ENCODE results near the gene DACH1. TPM values are rescaled to one million over a fixed set of nuclear protein-coding genes. Genes with fewer than 3 reads are reported as not detected.

Gene DACH1
- total RNA-seq, 1 experiment from 2014 or later = not detected

DNA sequence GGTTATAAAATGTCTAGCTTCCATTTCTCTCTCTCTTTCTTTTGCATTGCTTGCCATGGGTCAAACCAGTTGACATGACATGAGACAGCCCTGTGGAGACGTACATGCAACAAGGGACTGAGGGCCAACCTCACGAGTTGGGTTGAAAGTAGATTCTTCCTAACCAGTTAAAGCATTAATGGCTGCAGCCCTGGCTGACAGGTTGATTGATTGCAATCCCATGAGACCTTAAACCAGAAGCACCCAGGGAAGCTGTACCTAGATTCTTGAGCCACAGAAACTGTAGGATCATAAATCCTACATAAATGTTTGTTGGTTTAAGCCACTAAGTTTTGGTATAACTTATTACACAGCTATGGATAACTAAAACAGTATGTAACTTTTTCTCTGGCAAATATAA lies 373.8 kb downstream of the DACH1 start:
- ChIA-PET POLR2A (ENCODE audit: unreplicated experiment) (no interaction called here), CTCF (no interaction called here)
- H3K9me3 ChIP-seq (ENCODE audit: low read length) = no peaks in the 10 kb centered on the region
- H2AFZ ChIP-seq (ENCODE audit: low read length) = no peak overlapping the region
- H3K9ac ChIP-seq (ENCODE audit: low read length) = no peak overlapping the region
- ATAC-seq (no peak), DNase-seq (no peak)
- H3K4me1 ChIP-seq (ENCODE audit: insufficient read depth, low read length) = no peaks in the 10 kb centered on the region
- H4K20me1 ChIP-seq (ENCODE audit: low read length) = no peaks in the 10 kb centered on the region
- TF ChIP-seq EZH2phosphoT487 (IDR thresholded peaks at IDR 0.05; ENCODE audit: borderline replicate concordance, low read length) (no peak), EZH2 (IDR thresholded peaks at IDR 0.05; ENCODE audit: low read length, unreplicated experiment) (no peak)
- TF ChIP-seq, protein P1, sequence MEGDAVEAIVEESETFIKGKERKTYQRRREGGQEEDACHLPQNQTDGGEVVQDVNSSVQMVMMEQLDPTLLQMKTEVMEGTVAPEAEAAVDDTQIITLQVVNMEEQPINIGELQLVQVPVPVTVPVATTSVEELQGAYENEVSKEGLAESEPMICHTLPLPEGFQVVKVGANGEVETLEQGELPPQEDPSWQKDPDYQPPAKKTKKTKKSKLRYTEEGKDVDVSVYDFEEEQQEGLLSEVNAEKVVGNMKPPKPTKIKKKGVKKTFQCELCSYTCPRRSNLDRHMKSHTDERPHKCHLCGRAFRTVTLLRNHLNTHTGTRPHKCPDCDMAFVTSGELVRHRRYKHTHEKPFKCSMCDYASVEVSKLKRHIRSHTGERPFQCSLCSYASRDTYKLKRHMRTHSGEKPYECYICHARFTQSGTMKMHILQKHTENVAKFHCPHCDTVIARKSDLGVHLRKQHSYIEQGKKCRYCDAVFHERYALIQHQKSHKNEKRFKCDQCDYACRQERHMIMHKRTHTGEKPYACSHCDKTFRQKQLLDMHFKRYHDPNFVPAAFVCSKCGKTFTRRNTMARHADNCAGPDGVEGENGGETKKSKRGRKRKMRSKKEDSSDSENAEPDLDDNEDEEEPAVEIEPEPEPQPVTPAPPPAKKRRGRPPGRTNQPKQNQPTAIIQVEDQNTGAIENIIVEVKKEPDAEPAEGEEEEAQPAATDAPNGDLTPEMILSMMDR (conservative IDR thresholded peaks at IDR 0.05; ENCODE audit: low read depth, low read length) = no peak
- no peak overlapping the region for H3K27ac ChIP-seq (ENCODE audit: low read length)
- no peaks in the 10 kb centered on the region for H3F3A ChIP-seq (ENCODE audit: low read length, unreplicated experiment)
- no peaks in the 10 kb centered on the region for H3K36me3 ChIP-seq (ENCODE audit: low read depth, low read length)
- intact Hi-C loops (cut with micrococcal nuclease) = no loop called here
- H3K4me3 ChIP-seq (ENCODE audit: low read length) = no peak overlapping the region
- no peak overlapping the region for H3K4me2 ChIP-seq (ENCODE audit: low read length)
- H3K27me3 ChIP-seq (ENCODE audit: low read length) = no peaks in the 10 kb centered on the region
- BruUV-seq (replicated peaks) = no TSS peak
- no peaks in the 10 kb centered on the region for H3K9me2 ChIP-seq (replicated peaks; ENCODE audit: low read length)
- H3K79me2 ChIP-seq (ENCODE audit: low read length) = no peaks in the 10 kb centered on the region

DNA sequence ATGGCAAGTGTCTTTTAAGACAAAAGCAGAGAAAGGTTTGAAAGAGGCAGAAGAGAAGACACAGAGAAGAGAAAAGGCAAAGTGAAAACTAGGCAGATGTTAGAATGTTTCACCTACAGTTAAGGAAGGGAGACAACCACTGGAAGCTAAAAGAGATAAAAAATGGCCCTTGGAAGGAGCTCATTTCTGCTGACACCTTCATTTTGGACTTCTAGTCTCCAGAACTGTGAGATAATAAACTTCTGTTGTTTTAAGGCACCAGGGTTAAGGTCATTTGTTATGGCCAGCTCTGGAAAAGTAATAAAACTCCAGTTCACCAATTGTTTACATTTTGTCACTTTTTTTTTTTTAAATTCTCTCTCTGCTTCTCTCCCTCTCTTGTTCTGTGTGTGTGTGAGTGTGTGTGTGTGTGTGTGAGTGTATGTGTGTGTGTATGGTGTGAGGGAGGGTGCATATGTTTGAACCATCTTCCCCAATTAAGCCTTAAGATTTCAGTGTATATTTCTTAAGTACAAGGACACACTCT lies 374.6 kb downstream of the DACH1 start:
- no peak for ATAC-seq
- ChIA-PET POLR2A (ENCODE audit: unreplicated experiment) (no interaction called here), CTCF (no interaction called here)
- no peaks in the 10 kb centered on the region for H3K27me3 ChIP-seq (ENCODE audit: low read length)
- H3K9ac ChIP-seq (ENCODE audit: low read length) = no peak overlapping the region
- no peak overlapping the region for H2AFZ ChIP-seq (ENCODE audit: low read length)
- no peak overlapping the region for H3K4me3 ChIP-seq (ENCODE audit: low read length)
- intact Hi-C loops (cut with micrococcal nuclease) = no loop called here
- no TSS peak for BruUV-seq (replicated peaks)
- no peaks in the 10 kb centered on the region for H3K79me2 ChIP-seq (ENCODE audit: low read length)
- H3K27ac ChIP-seq (ENCODE audit: low read length) = no peak overlapping the region
- no peak for TF ChIP-seq EZH2 (IDR thresholded peaks at IDR 0.05; ENCODE audit: low read length, unreplicated experiment)
- TF ChIP-seq, protein P1 (conservative IDR thresholded peaks at IDR 0.05; ENCODE audit: low read depth, low read length) = no peak
- TF ChIP-seq EZH2phosphoT487 (IDR thresholded peaks at IDR 0.05; ENCODE audit: borderline replicate concordance, low read length) = no peak
- H3K9me3 ChIP-seq (ENCODE audit: low read length) = no peaks in the 10 kb centered on the region
- DNase-seq = no peak
- no peaks in the 10 kb centered on the region for H3K4me1 ChIP-seq (ENCODE audit: insufficient read depth, low read length)
- no peaks in the 10 kb centered on the region for H3K36me3 ChIP-seq (ENCODE audit: low read depth, low read length)
- no peaks in the 10 kb centered on the region for H3F3A ChIP-seq (ENCODE audit: low read length, unreplicated experiment)
- H4K20me1 ChIP-seq (ENCODE audit: low read length) = no peaks in the 10 kb centered on the region
- no peaks in the 10 kb centered on the region for H3K9me2 ChIP-seq (replicated peaks; ENCODE audit: low read length)
- H3K4me2 ChIP-seq (ENCODE audit: low read length) = no peak overlapping the region

DNA sequence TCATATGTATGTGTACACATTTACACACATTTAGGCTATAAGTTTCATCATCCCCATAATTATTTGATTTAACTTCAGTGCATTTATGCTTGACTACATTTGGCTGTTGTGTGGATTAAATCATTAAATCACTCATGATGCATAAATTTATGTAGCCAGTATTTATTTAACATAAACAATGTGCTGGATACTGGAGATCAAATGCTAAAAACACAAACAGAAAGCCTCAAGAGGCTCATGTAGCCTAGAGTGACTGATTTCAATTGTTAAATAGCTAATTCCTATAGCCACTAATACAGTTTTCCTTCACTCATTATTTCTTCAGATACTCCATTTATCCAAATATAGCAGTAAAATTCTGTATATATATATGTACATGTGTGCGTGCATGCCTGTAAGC lies 376.0 kb downstream of the DACH1 start:
- Histone ChIP-seq H3F3A (ENCODE audit: low read length, unreplicated experiment) (no peaks in the 10 kb centered on the region), H3K36me3 (ENCODE audit: low read depth, low read length) (no peaks in the 10 kb centered on the region), H4K20me1 (ENCODE audit: low read length) (no peaks in the 10 kb centered on the region), H3K4me1 (ENCODE audit: insufficient read depth, low read length) (no peaks in the 10 kb centered on the region), H2AFZ (ENCODE audit: low read length) (no peak overlapping the region), H3K9ac (ENCODE audit: low read length) (no peak overlapping the region), H3K79me2 (ENCODE audit: low read length) (no peaks in the 10 kb centered on the region), H3K4me2 (ENCODE audit: low read length) (no peak overlapping the region), H3K27ac (ENCODE audit: low read length) (no peak overlapping the region), H3K9me2 (replicated peaks; ENCODE audit: low read length) (no peaks in the 10 kb centered on the region), H3K27me3 (ENCODE audit: low read length) (no peaks in the 10 kb centered on the region), H3K4me3 (ENCODE audit: low read length) (no peak overlapping the region), H3K9me3 (ENCODE audit: low read length) (no peaks in the 10 kb centered on the region)
- CTCF ChIA-PET = no interaction called here
- intact Hi-C loops (cut with micrococcal nuclease) = no loop called here
- ATAC-seq (no peak), DNase-seq (no peak)
- no peak for TF ChIP-seq EZH2 (IDR thresholded peaks at IDR 0.05; ENCODE audit: low read length, unreplicated experiment)
- TF ChIP-seq, protein P1 (conservative IDR thresholded peaks at IDR 0.05; ENCODE audit: low read depth, low read length) = no peak
- no peak for TF ChIP-seq EZH2phosphoT487 (IDR thresholded peaks at IDR 0.05; ENCODE audit: borderline replicate concordance, low read length)
- POLR2A ChIA-PET (ENCODE audit: unreplicated experiment) = no interaction called here
- BruUV-seq (replicated peaks) = no TSS peak

Data from PC-3 (cell line).